IMR-90 (cell line): ENCODE measurements around the gene MACF1. TPM values are rescaled to one million over a fixed set of nuclear protein-coding genes. Genes with fewer than 3 reads are reported as not detected.
A peak's percentile ranks its signal among the peaks of the same experiment; 100 is the strongest.

Experiments
- ATAC-seq: fragments of 200-7000 bp; cut with Tn5 transposase; 2 replicates; pipeline ENCODE4 v1.9.1; 2020; ENCODE audit warnings: low read depth, mild to moderate bottlenecking, moderate library complexity
- BruUV-seq: library from RNA; stranded (reverse); fragments of 400-500 nt; replicated peaks from 2 replicates; lab custom pipeline; 2021; lab: Mats Ljungman, UMichigan
- CTCF ChIA-PET: fragments of 300-600 bp; formaldehyde crosslinking; extraction: SDS; loops from one replicate; lab custom pipeline; 2021; ENCODE audit warnings: antibody characterized with exemption; lab: Yijun Ruan, JAX
- POLR2A ChIA-PET: fragments of 300-600 bp; sonication (Branson Sonifier 250); formaldehyde crosslinking; loops from one replicate; lab custom pipeline; 2022; ENCODE audit warnings: antibody characterized with exemption; ENCODE audit not compliant: unreplicated experiment; lab: Charles Lee
- DNase-seq: peaks from one replicate; pipeline ENCODE4 v3.0.0; 2013
- H2AFZ ChIP-seq: replicated peaks from 2 replicates; pipeline ENCODE3; 2013; ENCODE audit warnings: low read length, mild to moderate bottlenecking; ENCODE audit not compliant: poor library complexity
- H2AK5ac ChIP-seq: 2 replicates; pipeline ENCODE4 v1.6.1; 2013; ENCODE audit warnings: low read depth, low read length, inconsistent platforms
- H2AK9ac ChIP-seq: replicated peaks from 2 replicates; pipeline ENCODE3; 2013; ENCODE audit warnings: mild to moderate bottlenecking, low read depth, low read length, moderate library complexity; ENCODE audit not compliant: poor library complexity
- H2BK120ac ChIP-seq: 2 replicates; pipeline ENCODE4 v1.6.1; 2013; ENCODE audit warnings: low read depth, low read length, inconsistent platforms
- H2BK15ac ChIP-seq: 3 replicates; pipeline ENCODE4 v1.6.1; 2013; ENCODE audit warnings: low read depth, low read length, inconsistent platforms
- H2BK20ac ChIP-seq: 2 replicates; pipeline ENCODE4 v1.6.1; 2013; ENCODE audit warnings: low read depth, mild to moderate bottlenecking, inconsistent platforms, low read length, moderate library complexity
- H2BK5ac ChIP-seq: 2 replicates; pipeline ENCODE4 v1.6.1; 2013; ENCODE audit warnings: mild to moderate bottlenecking, low read depth, low read length, inconsistent platforms; ENCODE audit not compliant: poor library complexity, severe bottlenecking
- H3K14ac ChIP-seq: replicated peaks from 2 replicates; pipeline ENCODE4 v1.6.1; 2013; ENCODE audit warnings: low read depth, low read length, inconsistent platforms
- H3K18ac ChIP-seq: 2 replicates; pipeline ENCODE4 v1.6.1; 2013; ENCODE audit warnings: low read depth, low read length, control low read depth
- H3K23ac ChIP-seq: 2 replicates; pipeline ENCODE4 v1.6.1; 2013; ENCODE audit warnings: low read depth, low read length, inconsistent platforms
- H3K27ac ChIP-seq: 2 replicates; pipeline ENCODE4 v1.5.1; 2013; ENCODE audit warnings: mild to moderate bottlenecking, control low read depth, low read length; ENCODE audit not compliant: insufficient read depth
- H3K27me3 ChIP-seq: 2 replicates; pipeline ENCODE4 v1.6.1; 2013; ENCODE audit warnings: low read length; ENCODE audit not compliant: control insufficient read depth, insufficient read depth
- H3K36me3 ChIP-seq: 2 replicates; pipeline ENCODE4 v1.6.1; 2013; ENCODE audit warnings: low read length, mixed read lengths; ENCODE audit not compliant: control insufficient read depth, insufficient read depth
- H3K4ac ChIP-seq: 2 replicates; pipeline ENCODE4 v1.6.1; 2013; ENCODE audit warnings: low read depth, low read length, inconsistent platforms
- H3K4me1 ChIP-seq: 2 replicates; pipeline ENCODE4 v1.6.1; 2013; ENCODE audit warnings: low read length, mixed read lengths; ENCODE audit not compliant: control insufficient read depth, insufficient read depth
- H3K4me2 ChIP-seq: 2 replicates; pipeline ENCODE4 v1.6.1; 2013; ENCODE audit warnings: low read depth, mild to moderate bottlenecking, control low read depth, low read length, moderate library complexity
- H3K4me3 ChIP-seq: 2 replicates; pipeline ENCODE4 v1.5.1; 2013; ENCODE audit warnings: low read depth, mild to moderate bottlenecking, control low read depth, low read length, moderate library complexity; ENCODE audit not compliant: insufficient read depth
- H3K56ac ChIP-seq: 2 replicates; pipeline ENCODE4 v1.6.1; 2013; ENCODE audit warnings: low read length, inconsistent platforms; ENCODE audit not compliant: insufficient read depth; ENCODE audit errors: extremely low read depth
- H3K79me1 ChIP-seq, 2 experiments: 2 replicates each; pipeline ENCODE4 v1.6.1; 2013; ENCODE audit warnings: low read length in 2 of 2, inconsistent platforms in 1 of 2, low read depth in 1 of 2
- H3K9ac ChIP-seq: 2 replicates; pipeline ENCODE4 v1.6.1; 2013; ENCODE audit warnings: low read depth, low read length, control low read depth
- H3K9me1 ChIP-seq: 2 replicates; pipeline ENCODE4 v1.6.1; 2013; ENCODE audit warnings: low read length, inconsistent platforms; ENCODE audit not compliant: insufficient read depth
- H3K9me3 ChIP-seq: 2 replicates; pipeline ENCODE4 v1.6.1; 2013; ENCODE audit warnings: low read length; ENCODE audit not compliant: control insufficient read depth, insufficient read depth
- H4K20me1 ChIP-seq: 2 replicates; pipeline ENCODE4 v1.6.1; 2013; ENCODE audit warnings: low read length, inconsistent platforms; ENCODE audit not compliant: insufficient read depth
- H4K5ac ChIP-seq: 2 replicates; pipeline ENCODE4 v1.6.1; 2013; ENCODE audit warnings: mild to moderate bottlenecking, low read depth, low read length, control low read depth
- H4K8ac ChIP-seq, 2 experiments: 2 replicates each; pipeline ENCODE4 v1.6.1; 2013; ENCODE audit warnings: low read depth in 2 of 2, low read length in 2 of 2, control low read depth in 1 of 2, inconsistent platforms in 1 of 2
- H4K91ac ChIP-seq: 2 replicates; pipeline ENCODE4 v1.6.1; 2013; ENCODE audit warnings: low read depth, low read length, inconsistent platforms; ENCODE audit not compliant: insufficient read depth
- CEBPB ChIP-seq: IDR thresholded peaks from 2 replicates; pipeline ENCODE4 v1.6.1; 2012; ENCODE audit warnings: low read depth, low read length, improper control_type of control experiment
- CHD1 ChIP-seq: IDR thresholded peaks from 2 replicates; pipeline ENCODE4 v1.6.1; 2012; ENCODE audit warnings: low read depth, low read length, improper control_type of control experiment
- POLR2A ChIP-seq: IDR thresholded peaks from 2 replicates; pipeline ENCODE4 v1.6.1; 2012; ENCODE audit warnings: mild to moderate bottlenecking, low read depth, low read length
- RAD21 ChIP-seq: IDR thresholded peaks from 2 replicates; pipeline ENCODE4 v1.6.1; 2012; ENCODE audit warnings: low read length, improper control_type of control experiment
- WGBS, 2 experiments: methylation state at CpG; one replicate each; pipeline versions ENCODE4 v1.1.5 to v1.1.7; 2013; ENCODE audit warnings: missing lambda C conversion rate in 2 of 2; ENCODE audit not compliant: insufficient read length in 1 of 2; ENCODE audit errors: extremely low coverage in 2 of 2; 5-methylcytosine and 5-hydroxymethylcytosine counted together
- dilution Hi-C: fragments of 300-500 bp; cut with HindIII; formaldehyde crosslinking; loops from one replicate; pipeline ENCODE4 v1.14.3; 2018; ENCODE audit warnings: low sequenced_read_pairs; ENCODE audit not compliant: unreplicated experiment
- in situ Hi-C: fragments of 300-500 bp; cut with MboI; formaldehyde crosslinking; loops from 3 replicates; pipeline ENCODE4 v1.14.3; 2019; ENCODE audit warnings: low sequenced_read_pairs, inconsistent platforms, mixed read lengths
- intact Hi-C: fragments of 100-400 bp; cut with micrococcal nuclease; formaldehyde crosslinking; loops from 2 replicates; pipeline ENCODE4 v1.10.0; 2022
- polyA plus RNA-seq, 3 experiments: library from polyadenylated mRNA; depleted of rRNA; stranded (reverse); fragments of >200 nt; gene quantifications; 2 replicates each; pipeline ENCODE4 v1.2.3, GENCODE V29; 2012; ENCODE audit warnings: low replicate concordance in 1 of 3
- total RNA-seq: library from RNA; depleted of rRNA; stranded (reverse); fragments of >200 nt; gene quantifications from 2 replicates; pipeline ENCODE4 v1.2.3, GENCODE V29; 2012

Gene MACF1
- total and polyA plus RNA-seq, 2 of the 4 experiments (the other 2 are of a cell fraction): 67.6 to 369 TPM

DNA sequence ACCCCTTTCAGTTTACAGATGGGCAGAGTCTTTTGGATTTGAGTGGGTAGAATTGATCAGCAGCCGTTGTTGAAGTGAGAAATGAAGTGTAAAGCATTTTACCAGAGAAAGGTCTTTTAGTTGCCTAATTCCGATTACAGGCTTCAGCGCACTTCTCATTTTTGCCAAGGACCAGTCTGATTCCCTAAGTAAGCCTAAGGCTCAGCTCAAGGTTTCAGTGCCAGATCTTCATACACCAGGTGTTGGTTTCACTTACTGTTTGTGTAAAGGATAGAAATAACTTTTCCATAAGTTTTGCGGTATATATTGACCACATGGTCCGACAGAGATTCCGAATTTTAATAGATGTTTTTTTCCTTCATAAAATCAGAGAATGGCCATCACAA lies 203.0 kb downstream of the MACF1 start:
- Histone ChIP-seq H2AK5ac (peak overlapping the region; percentile 93; the same call in 1 of the 2 replicates), H2AK9ac (no peak overlapping the region), H3K27me3 (no peaks in the 10 kb centered on the region), H2AFZ (no peak overlapping the region), H3K9me3 (no peaks in the 10 kb centered on the region), H4K20me1 (peaks cover 32% of the 10 kb centered on the region), H3K18ac (peak overlapping the region; percentile 85; the same call in 1 of the 2 replicates), H3K9me1 (peaks cover 4% of the 10 kb centered on the region; the same call in 1 of the 2 replicates), H3K56ac (peak overlapping the region; percentile 89), H3K4ac (peak overlapping the region; percentile 95), H2BK20ac (peak overlapping the region; percentile 64), H3K23ac (peak overlapping the region; percentile 98), H4K8ac (peak overlapping the region; percentile 77 to 95), H4K5ac (peak overlapping the region; percentile 61; the same call in 1 of the 2 replicates), H4K91ac (peak overlapping the region; percentile 86), H3K4me1 (peaks cover 29% of the 10 kb centered on the region), H3K4me2 (peak overlapping the region; percentile 84), H3K79me1 (peaks cover 31 to 74% of the 10 kb centered on the region in 2 experiments), H3K14ac (peak overlapping the region; percentile 84), H3K4me3 (no peak overlapping the region), H3K36me3 (peaks cover 3% of the 10 kb centered on the region), H3K27ac (peak overlapping the region; percentile 99), H2BK5ac (peak overlapping the region; percentile 91), H2BK120ac (peak overlapping the region; percentile 92), H3K9ac (peak overlapping the region; percentile 95), H2BK15ac (peak overlapping the region; percentile 35)
- CTCF ChIA-PET: no interaction called here
- POLR2A ChIA-PET: interaction anchor here (1.0 kb wide), 1 partner anchor 12 kb away, joined by 3 read pairs; no protein-coding TSS in a partner anchor
- BruUV-seq: no TSS peak
- DNase-seq (no peak), ATAC-seq (no peak)
- in situ Hi-C loops: no loop called here
- TF ChIP-seq CHD1: no peak
- no peak for TF ChIP-seq RAD21
- TF ChIP-seq POLR2A: no peak
- no peak for TF ChIP-seq CEBPB
- WGBS, 2 experiments: no CpG with 5 or more reads among the region's 6 CpGs
- dilution Hi-C loops: no loop called here
- intact Hi-C loops: loop anchor here (5.0 kb wide), 1 partner anchor 215 kb away; no protein-coding TSS in a partner anchor
